ENCODE results near the gene EEF2K.
"Not testable (repeated sequence)": the region's sequence is repeated elsewhere in the genome, so short reads cannot be mapped to it uniquely, and the experiment has no call there.

The EEF2K gene

GRCh38 chr16:22297114-22297870, 91.2 kb downstream of the EEF2K start, which contains the start of gene POLR3E:
Gene POLR3E, plus strand, starts transcription at chr16:22297409. Its CDS starts 5,560 bp downstream, at chr16:22302969.
- DNase-seq: peak; percentile 99

- no peak for DNase-seq
These were observed 92.0 kb downstream of the EEF2K start for GRCh38 chr16:22297871-22298733.

DNA sequence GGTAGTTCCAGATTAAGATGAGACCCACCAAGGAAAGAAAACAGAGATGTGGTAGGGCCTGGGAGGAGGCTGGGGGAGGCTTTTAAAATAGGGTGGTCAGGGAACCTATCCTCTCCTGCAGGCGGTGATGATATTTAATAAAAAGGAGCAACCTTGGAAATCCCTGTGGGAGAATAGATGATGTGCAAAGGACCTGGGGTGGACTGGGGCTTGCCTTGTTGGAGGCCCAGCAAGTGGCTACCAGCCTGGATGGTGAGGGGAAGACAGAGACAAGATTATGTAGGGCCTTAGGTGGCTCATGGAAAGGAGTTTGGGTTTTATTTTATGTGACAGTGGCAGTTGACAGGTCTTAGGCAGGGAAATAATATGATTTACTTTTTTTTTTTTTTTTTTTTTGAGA, 93.0 kb downstream of the EEF2K start:
- no peak for DNase-seq

GRCh38 chr16:22300427-22301071, 94.5 kb downstream of the EEF2K start:
- DNase-seq: no peak

DNA sequence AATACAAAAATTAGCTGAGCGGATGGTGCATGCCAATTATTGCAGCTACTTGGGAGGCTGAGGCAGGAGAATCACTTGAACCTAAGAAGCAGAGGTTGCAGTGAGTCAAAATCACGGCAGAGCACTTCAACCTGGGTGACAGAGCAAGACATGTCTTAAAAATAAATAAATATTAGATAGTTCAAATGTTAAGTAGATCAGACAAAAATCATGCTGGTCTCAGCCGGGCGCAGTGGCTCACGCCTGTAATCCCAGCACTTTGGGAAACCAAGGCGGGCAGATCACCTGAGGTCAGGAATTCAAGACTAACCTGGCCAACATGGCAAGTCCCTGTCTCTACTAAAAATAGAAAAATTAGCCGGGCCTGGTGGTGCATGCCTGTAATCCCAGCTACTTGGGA, 95.3 kb downstream of the EEF2K start:
- not testable (repeated sequence) for DNase-seq

DNA sequence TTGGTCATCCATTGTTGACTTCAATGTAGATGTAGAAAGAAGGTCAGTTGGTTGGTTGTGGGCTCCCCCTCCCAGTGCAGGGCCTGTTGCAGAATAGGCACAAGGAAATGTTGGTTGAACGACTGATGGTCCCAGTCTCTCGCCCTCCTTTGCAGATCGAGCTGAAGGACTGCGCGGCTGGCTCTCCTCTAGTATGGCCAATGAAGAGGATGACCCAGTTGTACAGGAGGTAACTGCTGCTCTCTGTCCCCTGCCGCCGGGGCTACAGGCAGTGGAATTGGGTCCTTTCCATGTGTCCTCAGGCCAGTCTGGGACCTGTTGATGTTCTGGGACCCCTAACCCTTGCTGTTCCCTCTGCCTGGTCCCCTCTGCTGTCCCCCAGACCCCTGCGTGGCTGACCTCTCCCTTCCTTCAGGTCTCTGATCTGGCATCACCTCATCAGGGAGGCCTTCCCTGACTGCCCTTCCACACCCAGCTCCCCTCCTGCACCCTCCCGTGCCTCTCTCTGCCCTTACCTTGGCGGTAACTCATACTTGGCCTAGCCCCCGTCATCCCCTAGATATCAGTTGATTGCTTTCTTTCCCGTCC, 96.8 kb downstream of the EEF2K start:
- DNase-seq: no peak

DNA sequence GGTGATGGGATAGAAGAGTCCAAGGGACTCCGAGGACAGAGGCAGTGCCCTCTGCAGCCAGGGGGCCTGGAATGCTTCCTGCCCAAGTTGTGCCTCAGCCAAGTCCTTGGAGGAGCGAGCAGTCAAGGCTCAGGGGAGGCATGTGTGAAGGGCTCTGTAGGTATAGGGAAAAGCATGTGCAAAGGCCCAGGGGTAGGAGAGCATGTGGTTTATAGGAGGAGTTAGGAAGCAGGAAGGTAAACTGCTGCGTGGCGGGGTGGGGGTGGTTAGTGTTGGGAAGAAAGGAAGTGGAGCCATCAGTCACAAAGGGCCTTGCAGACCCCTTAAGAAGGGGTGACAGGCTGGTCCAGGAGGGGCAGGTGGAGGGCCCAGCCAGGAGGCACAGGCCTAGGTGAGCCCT, 98.3 kb downstream of the EEF2K start:
- DNase-seq: no peak

DNA sequence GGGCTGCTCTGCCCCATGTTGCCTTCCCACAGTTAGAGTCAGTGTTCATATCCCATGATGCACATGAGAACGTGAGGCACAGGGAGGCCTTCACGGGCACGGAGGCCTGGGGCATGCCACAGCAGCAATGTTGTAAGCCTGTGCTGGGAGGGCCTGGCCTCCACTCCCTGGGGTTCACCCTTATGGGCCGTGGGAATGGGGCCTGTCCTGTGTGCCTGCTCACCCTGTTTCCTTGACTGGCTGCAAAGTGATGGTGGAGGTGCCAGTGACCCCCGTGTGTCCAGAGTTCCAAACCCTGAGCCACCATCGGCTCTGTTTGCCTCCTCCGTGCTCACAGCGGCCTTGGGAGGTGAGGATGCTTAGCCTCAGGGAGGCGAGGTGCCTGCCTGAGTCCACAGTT, 100.7 kb downstream of the EEF2K start:
- no peak for DNase-seq

- no peak for DNase-seq
These were observed 101.8 kb downstream of the EEF2K start for GRCh38 chr16:22307838-22308237.

DNA sequence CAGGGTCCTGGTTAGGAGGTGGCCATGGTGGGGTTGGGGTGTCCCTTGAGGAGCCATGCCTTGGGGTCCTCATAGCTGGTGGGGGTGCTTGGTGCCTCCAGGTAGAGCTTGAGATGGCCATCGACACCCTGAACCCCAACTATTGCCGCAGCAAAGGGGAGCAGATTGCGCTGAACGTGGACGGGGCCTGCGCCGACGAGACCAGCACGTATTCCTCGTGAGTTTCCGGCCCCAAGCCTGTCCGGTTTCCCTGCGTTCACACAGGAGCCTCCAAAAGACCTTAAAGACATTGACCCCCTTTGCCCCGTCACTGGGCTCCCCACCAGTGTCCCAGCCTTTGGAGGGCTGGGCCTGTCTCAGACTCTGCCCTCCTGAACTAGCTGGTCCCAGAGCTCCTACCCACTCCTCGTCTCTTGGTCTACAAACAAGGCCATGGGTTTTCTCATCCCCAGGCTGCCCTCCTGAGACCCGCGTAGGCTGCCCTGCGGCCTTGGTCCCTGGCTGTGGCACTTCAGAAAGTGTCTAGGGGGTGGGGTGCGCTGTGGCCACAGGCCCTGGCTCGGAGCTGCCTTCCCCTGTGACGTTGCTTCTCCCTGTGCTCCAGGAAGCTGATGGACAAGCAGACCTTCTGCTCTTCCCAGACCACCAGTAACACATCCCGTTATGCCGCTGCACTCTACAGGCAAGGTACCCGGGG, 102.9 kb downstream of the EEF2K start:
- no peak for DNase-seq

GRCh38 chr16:22311520-22311919, 105.4 kb downstream of the EEF2K start:
- no peak for DNase-seq

DNA sequence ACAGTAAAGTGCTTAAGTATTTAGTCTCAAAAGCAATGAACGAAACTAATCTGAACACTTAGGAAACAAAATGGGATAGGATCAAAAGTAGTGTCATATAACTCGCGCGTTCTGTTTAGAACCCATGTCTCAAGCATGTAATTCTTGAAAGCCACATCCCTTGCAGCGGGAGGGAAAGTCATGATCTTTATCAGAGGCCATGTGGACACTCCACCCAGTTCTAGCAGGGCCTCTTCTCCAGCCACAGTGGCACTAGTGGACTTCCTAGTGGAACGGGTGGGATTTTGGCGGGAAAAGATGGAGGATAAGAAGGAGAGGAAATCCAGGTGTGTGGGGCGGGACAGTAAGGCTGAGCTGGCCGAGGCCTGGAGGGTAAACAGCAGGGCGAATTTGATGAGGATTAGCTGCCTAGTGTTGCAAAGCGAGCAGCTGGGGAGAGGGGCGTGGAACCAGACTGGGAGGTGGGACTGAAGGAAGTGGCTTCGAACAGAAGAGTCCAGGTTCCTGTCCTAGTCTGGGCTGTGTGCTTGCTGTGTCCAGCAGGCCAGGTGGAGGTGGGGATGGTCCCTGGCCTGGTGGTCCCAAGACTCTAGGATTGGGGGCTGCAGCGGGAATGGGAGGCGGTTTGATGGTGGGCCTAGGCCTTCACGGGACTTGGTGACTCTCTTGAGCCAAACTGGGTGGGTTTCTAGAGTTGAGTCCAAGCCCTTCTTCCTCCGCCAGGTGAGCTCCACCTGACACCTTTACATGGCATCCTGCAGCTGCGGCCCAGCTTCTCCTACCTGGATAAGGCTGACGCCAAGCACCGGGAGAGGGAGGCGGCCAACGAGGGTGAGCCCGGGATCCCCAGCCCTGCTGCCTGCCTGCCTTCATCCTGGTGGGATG, 107.1 kb downstream of the EEF2K start:
- no peak for DNase-seq

DNA sequence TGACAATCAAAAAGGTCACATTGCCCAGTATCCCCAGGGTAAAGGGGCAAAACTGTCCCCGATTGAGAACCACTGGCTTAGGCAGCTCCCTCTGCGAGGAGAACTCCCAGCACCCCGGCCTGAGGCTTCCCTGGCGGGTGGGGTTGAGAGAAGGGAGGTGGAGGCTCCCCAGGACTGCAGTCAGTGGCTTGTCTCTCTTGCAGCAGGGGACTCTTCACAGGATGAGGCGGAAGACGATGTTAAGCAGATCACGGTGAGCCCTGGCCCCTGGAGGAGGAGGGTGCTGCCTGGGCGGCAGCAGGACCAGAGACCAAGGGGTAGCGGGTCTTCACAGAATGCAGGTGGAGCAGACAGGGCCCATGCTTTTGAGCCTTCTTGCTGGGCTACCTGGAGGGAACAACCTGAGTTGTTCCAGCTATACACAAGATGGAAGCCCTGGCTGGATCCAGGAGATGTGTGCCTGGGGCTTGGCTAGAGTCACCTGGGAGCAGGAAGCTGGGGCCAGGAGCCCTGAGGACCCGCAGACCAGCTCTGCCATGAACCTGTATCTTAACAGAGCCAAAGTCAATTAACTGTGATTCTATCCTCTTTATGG, 107.9 kb downstream of the EEF2K start:
- no peak for DNase-seq

DNA sequence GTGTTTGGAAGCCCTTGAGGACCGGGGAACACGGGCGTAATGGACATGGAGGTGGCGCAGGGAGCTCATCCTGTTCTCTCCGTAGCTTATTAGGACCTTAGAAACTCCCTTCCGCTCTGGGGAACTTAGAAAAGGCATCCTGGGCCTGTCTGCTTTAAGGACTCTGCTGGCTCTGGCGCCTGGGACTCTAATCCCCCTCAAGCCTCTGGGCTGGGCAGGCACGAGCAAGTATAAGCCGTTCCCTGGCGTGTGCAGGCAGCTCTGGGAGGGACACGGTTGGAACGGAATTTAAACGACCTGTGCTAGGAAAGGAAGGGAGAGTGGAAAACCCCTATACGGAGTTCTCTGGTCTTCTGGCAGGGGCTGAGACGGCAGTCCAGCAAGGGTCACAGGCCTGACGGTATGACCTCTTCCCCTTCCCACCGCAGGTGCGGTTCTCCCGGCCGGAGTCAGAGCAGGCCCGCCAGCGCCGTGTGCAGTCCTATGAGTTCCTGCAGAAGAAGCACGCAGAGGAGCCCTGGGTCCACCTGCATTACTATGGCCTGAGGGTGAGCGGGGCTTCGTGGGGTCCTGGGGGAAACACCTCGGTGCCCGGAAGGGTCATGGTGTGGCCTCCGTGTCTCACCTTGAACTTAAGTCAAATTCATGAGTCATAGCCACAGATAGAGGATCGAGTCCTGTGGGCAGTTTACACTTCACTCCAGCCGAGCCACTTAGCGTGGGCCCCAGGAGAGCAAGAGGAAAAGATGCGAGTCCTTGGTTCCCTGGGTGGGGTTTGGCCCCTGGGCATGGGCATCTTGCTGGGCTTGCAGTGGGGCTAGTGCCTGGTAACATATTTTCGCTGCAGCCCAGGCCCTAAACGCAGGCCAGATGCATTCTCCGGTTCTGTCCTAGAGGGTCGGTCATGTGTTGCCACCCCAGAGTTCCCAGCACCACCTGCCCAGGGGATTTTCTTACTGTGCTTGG, 108.9 kb downstream of the EEF2K start:
- DNase-seq: no peak

DNA sequence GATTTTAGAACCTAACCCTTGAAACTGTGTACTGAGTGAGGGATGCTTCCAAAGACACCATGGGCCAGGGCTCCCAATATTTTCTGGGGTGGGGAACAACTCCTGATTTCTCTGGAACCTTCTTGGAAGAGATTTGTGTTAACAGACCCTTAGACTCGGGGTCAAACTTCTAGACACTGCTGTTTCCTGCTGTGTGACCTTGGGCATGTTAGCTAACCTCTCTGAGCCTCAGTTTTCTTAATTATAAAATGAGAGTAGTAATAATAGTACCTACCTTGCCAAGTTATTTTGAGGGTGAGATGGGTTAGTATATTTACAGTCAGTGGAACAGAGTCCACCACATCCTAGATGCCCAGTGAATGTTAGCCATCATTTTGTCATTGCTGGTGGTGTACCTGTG, 109.9 kb downstream of the EEF2K start:
- no peak for DNase-seq

- no peak for DNase-seq
These were observed 110.3 kb downstream of the EEF2K start for GRCh38 chr16:22316411-22316811.

- DNase-seq: no peak
These were observed 111.0 kb downstream of the EEF2K start for GRCh38 chr16:22317001-22317530.

DNA sequence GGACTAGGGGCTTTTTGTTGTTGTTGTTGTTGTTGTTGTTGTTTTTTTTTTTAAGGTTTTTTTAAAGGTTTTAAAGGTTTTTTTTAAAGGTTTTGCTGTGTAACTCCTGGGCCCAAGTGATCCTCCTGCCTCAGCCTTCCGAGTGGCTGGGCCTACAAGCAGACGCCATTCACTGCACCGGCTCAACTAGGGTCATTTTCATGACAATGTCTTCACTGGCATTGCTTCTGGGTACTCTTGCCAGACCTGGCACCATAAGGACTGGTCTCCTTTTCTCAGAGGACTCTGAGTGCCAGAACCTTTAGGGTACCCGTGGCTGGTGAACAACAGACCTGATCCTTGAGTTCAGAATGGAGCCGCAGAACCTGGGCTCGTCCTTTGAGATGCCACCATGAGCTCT, 111.5 kb downstream of the EEF2K start:
- DNase-seq: no peak

GRCh38 chr16:22318690-22319358, 112.7 kb downstream of the EEF2K start:
- no peak for DNase-seq
